SK-N-SH (cell line): ENCODE measurements around the gene BAG5. TPM values are rescaled to one million over a fixed set of nuclear protein-coding genes. Genes with fewer than 3 reads are reported as not detected.

Experiments
- CTCF ChIA-PET: fragments of 300-600, 350-600 bp; formaldehyde crosslinking; extraction: SDS; loops from one replicate; lab custom pipeline; 2021; lab: Yijun Ruan, JAX
- POLR2A ChIA-PET: fragments of 350-600 bp; sonication (Branson Sonifier 250); formaldehyde crosslinking; extraction: SDS; loops from one replicate; lab custom pipeline; 2020; ENCODE audit warnings: antibody characterized with exemption, inconsistent platforms; lab: Yijun Ruan, JAX
- DNase-seq: peaks from one replicate; pipeline ENCODE4 v3.0.0; 2012
- H2AFZ ChIP-seq: fragments of 200-600 bp; sonication (generic); 2 replicates; pipeline ENCODE4 v1.8.1; 2016; ENCODE audit warnings: antibody characterized with exemption, mild to moderate bottlenecking, low read depth
- H3F3A ChIP-seq: fragments of 200-600 bp; sonication (generic); replicated peaks from 2 replicates; pipeline ENCODE3; 2016; ENCODE audit warnings: antibody characterized with exemption, mild to moderate bottlenecking; ENCODE audit not compliant: insufficient read depth
- H3K27ac ChIP-seq, 2 experiments: fragments of 200-500 bp in 1 of 2; fragments of 200-600 bp in 1 of 2; sonication (Bioruptor generic) in 1 of 2; sonication (generic), shearing (Covaris generic) in 1 of 2; 2 replicates each; pipeline versions ENCODE4 v1.5.1 to v1.6.1; 2014 to 2016; ENCODE audit warnings: low read depth in 2 of 2, inconsistent platforms in 1 of 2, low read length in 1 of 2, mild to moderate bottlenecking in 1 of 2, mixed read lengths in 1 of 2
- H3K27me3 ChIP-seq: fragments of 200-600 bp; sonication (generic), shearing (Covaris generic); 2 replicates; pipeline ENCODE4 v1.6.1; 2016; ENCODE audit warnings: mixed run types; ENCODE audit not compliant: insufficient read depth
- H3K36me3 ChIP-seq, 2 experiments: fragments of 200-500 bp in 1 of 2; fragments of 200-600 bp in 1 of 2; sonication (Bioruptor generic) in 1 of 2; sonication (generic) in 1 of 2; replicated peaks in 1 of 2; 2 replicates each; pipeline versions ENCODE3 to v1.5.1; 2014 to 2016; ENCODE audit warnings: low read length in 1 of 2, mild to moderate bottlenecking in 1 of 2; ENCODE audit not compliant: insufficient read depth in 2 of 2, control insufficient read depth in 1 of 2
- H3K4me1 ChIP-seq, 2 experiments: fragments of 200-500 bp in 1 of 2; fragments of 200-600 bp in 1 of 2; sonication (Bioruptor generic) in 1 of 2; sonication (generic), shearing (Covaris generic) in 1 of 2; 2 replicates each; pipeline versions ENCODE4 v1.5.1 to v1.6.1; 2014 to 2016; ENCODE audit warnings: low read depth in 1 of 2, low read length in 1 of 2, mixed run types in 1 of 2; ENCODE audit not compliant: insufficient read depth in 2 of 2, control insufficient read depth in 1 of 2
- H3K4me2 ChIP-seq: fragments of 200-600 bp; sonication (generic), shearing (Covaris generic); 2 replicates; pipeline ENCODE4 v1.6.1; 2017; ENCODE audit warnings: mixed run types
- H3K4me3 ChIP-seq, 2 experiments: fragments of 200-500 bp in 1 of 2; fragments of 200-600 bp in 1 of 2; sonication (Bioruptor generic) in 1 of 2; sonication (generic), shearing (Covaris generic) in 1 of 2; 2 replicates each; pipeline versions ENCODE4 v1.5.1 to v1.8.1; 2014 to 2016; ENCODE audit warnings: low read depth in 2 of 2, inconsistent platforms in 1 of 2, low read length in 1 of 2, mild to moderate bottlenecking in 1 of 2, mixed read lengths in 1 of 2, moderate library complexity in 1 of 2
- H3K79me2 ChIP-seq: fragments of 200-600 bp; sonication (generic); 2 replicates; pipeline ENCODE4 v1.8.1; 2017; ENCODE audit warnings: mild to moderate bottlenecking; ENCODE audit not compliant: insufficient read depth
- H3K9ac ChIP-seq: fragments of 200-600 bp; sonication (generic); 2 replicates; pipeline ENCODE4 v1.6.1; 2017; ENCODE audit warnings: mixed run types
- H3K9me2 ChIP-seq: fragments of 200-600 bp; sonication (generic); 2 replicates; pipeline ENCODE4 v1.6.1; 2017; ENCODE audit warnings: mixed run types
- H3K9me3 ChIP-seq: fragments of 200-600 bp; sonication (generic); 2 replicates; pipeline ENCODE4 v1.6.1; 2017; ENCODE audit warnings: mixed run types, mild to moderate bottlenecking, moderate library complexity
- H4K20me1 ChIP-seq: fragments of 200-600 bp; sonication (generic); 2 replicates; pipeline ENCODE4 v1.6.1; 2017; ENCODE audit warnings: mild to moderate bottlenecking, mixed run types; ENCODE audit not compliant: insufficient read depth
- CHD2 ChIP-seq: fragments of 150-350 bp; IDR thresholded peaks from 2 replicates; pipeline ENCODE4 v1.6.1; 2018; ENCODE audit warnings: low read length; ENCODE audit not compliant: partially characterized antibody
- CTCF ChIP-seq: fragments of 200-600 bp; sonication (generic); IDR thresholded peaks from 2 replicates; pipeline ENCODE4 v1.6.1; 2017; ENCODE audit warnings: antibody characterized with exemption, mild to moderate bottlenecking, moderate library complexity
- EZH2phosphoT487 ChIP-seq: fragments of 200-600 bp; sonication (generic); IDR thresholded peaks from 2 replicates; pipeline ENCODE4 v1.6.1; 2017; ENCODE audit warnings: low read depth, mixed run types, mild to moderate bottlenecking, antibody characterized with exemption, moderate library complexity, borderline replicate concordance
- FOXJ3 ChIP-seq: sonication (generic); formaldehyde crosslinking; IDR thresholded peaks from 2 replicates; pipeline ENCODE4 v1.5.1; 2020; ENCODE audit warnings: mild to moderate bottlenecking, missing genetic modification reagents
- FOXM1 ChIP-seq: IDR thresholded peaks from 2 replicates; pipeline ENCODE4 v1.4.0; 2012; ENCODE audit warnings: low read depth, mild to moderate bottlenecking
- GABPA ChIP-seq: IDR thresholded peaks from 2 replicates; pipeline ENCODE4 v1.4.0; 2012; ENCODE audit warnings: low read depth, mild to moderate bottlenecking
- GATA2 ChIP-seq: sonication (generic); formaldehyde crosslinking; IDR thresholded peaks from 2 replicates; pipeline ENCODE4 v1.5.0; 2020; ENCODE audit warnings: mild to moderate bottlenecking, missing genetic modification reagents
- IRF3 ChIP-seq: fragments of 150-350 bp; IDR thresholded peaks from 2 replicates; pipeline ENCODE4 v1.6.1; 2016; ENCODE audit warnings: mild to moderate bottlenecking, low read depth, low read length
- MEF2A ChIP-seq: IDR thresholded peaks from 2 replicates; pipeline ENCODE4 v1.4.0; 2012; ENCODE audit warnings: low read depth, borderline replicate concordance
- MXI1 ChIP-seq: IDR thresholded peaks from 2 replicates; pipeline ENCODE4 v1.6.1; 2012; ENCODE audit warnings: mild to moderate bottlenecking, low read depth, low read length, improper control_type of control experiment
- NRF1 ChIP-seq: IDR thresholded peaks from 2 replicates; pipeline ENCODE4 v1.6.1; 2012; ENCODE audit warnings: low read depth, mild to moderate bottlenecking, low read length
- RAD21 ChIP-seq: IDR thresholded peaks from 2 replicates; pipeline ENCODE4 v1.6.1; 2012; ENCODE audit warnings: mild to moderate bottlenecking, low read length
- RCOR1 ChIP-seq: fragments of 150-350 bp; IDR thresholded peaks from 2 replicates; pipeline ENCODE4 v1.6.1; 2017; ENCODE audit warnings: antibody characterized with exemption, low read length
- RFX5 ChIP-seq: IDR thresholded peaks from 2 replicates; pipeline ENCODE4 v1.6.1; 2012; ENCODE audit warnings: mild to moderate bottlenecking, improper control_type of control experiment, low read length
- SMC3 ChIP-seq: IDR thresholded peaks from 2 replicates; pipeline ENCODE4 v1.6.1; 2012; ENCODE audit warnings: low read depth, low read length, improper control_type of control experiment
- USF1 ChIP-seq: IDR thresholded peaks from 2 replicates; pipeline ENCODE4 v1.4.0; 2012; ENCODE audit warnings: low read depth, borderline replicate concordance
- USF2 ChIP-seq: fragments of 150-350 bp; IDR thresholded peaks from 2 replicates; pipeline ENCODE4 v1.6.1; 2017; ENCODE audit warnings: antibody characterized with exemption, low read length, low read depth, borderline replicate concordance
- YY1 ChIP-seq: IDR thresholded peaks from 2 replicates; pipeline ENCODE4 v1.4.0; 2012; ENCODE audit warnings: low read depth, mild to moderate bottlenecking
- WGBS: methylation state at CpG from one replicate; pipeline ENCODE4 v1.1.6; 2017; ENCODE audit warnings: low lambda C conversion rate; 5-methylcytosine and 5-hydroxymethylcytosine counted together
- polyA plus RNA-seq, 3 experiments: library from polyadenylated mRNA; depleted of rRNA; stranded (reverse); fragments of >200 nt; gene quantifications; 2 replicates each; pipeline ENCODE4 v1.2.3, GENCODE V29; 2012

BAG5 gene
- polyA plus RNA-seq, 1 of the 3 experiments (the other 2 are of a cell fraction), result 5.2 TPM

GRCh38 chr14:103574104-103574503 lies 11.6 kb upstream of the BAG5 start:
- peaks cover 20% of the 10 kb centered on the region for H3F3A ChIP-seq
- no peak overlapping the region for H3K9ac ChIP-seq
- peaks cover 8 to 12% of the 10 kb centered on the region in 2 experiments; a peak in 3 of 4 replicates for H3K4me1 ChIP-seq
- H2AFZ ChIP-seq, result no peak overlapping the region
- POLR2A ChIA-PET, result no interaction called here
- no peaks in the 10 kb centered on the region for H3K9me2 ChIP-seq
- peaks cover 29% of the 10 kb centered on the region for H4K20me1 ChIP-seq
- no peak overlapping the region for H3K4me2 ChIP-seq
- WGBS, result 85% methylated on average over 6 of the region's 6 CpGs
- no peaks in the 10 kb centered on the region for H3K27me3 ChIP-seq
- no peak overlapping the region for H3K27ac ChIP-seq
- H3K4me3 ChIP-seq, result no peak overlapping the region
- TF ChIP-seq MXI1 (no peak), IRF3 (no peak), FOXM1 (no peak), USF2 (no peak), CHD2 (no peak), GATA2 (no peak), EZH2phosphoT487 (no peak), RCOR1 (no peak), GABPA (no peak), SMC3 (no peak), USF1 (no peak), RAD21 (no peak), YY1 (no peak), MEF2A (no peak), NRF1 (no peak), RFX5 (no peak), CTCF (no peak), FOXJ3 (CRISPR knock-in tag) (no peak)
- H3K9me3 ChIP-seq, result no peaks in the 10 kb centered on the region
- H3K79me2 ChIP-seq, result peaks cover 93% of the 10 kb centered on the region
- no peak for DNase-seq
- H3K36me3 ChIP-seq, result peaks cover 20 to 41% of the 10 kb centered on the region in 2 experiments
- CTCF ChIA-PET, result interaction anchor here (0.7 to 1.7 kb wide), 3 partner anchors 16 to 336 kb away, joined by 3 to 4 read pairs (median 3); no protein-coding TSS in a partner anchor
